Coronary artery (tissue), 2 donors: Measurements from ENCODE around the gene MAL.

Experiments
- DNase-seq: peaks from one replicate; pipeline ENCODE4 v3.0.0-alpha.2; 2017; ENCODE audit warnings: low spot score
- H3K27ac ChIP-seq, 2 donors: fragments of 200-600 bp; sonication (generic); one replicate each; pipeline ENCODE4 v1.5.1; 2016 to 2019
- H3K4me3 ChIP-seq: fragments of 200-600 bp; sonication (generic); 2 replicates; pipeline ENCODE4 v1.5.1; 2016; ENCODE audit warnings: mild to moderate bottlenecking, moderate library complexity
- CTCF ChIP-seq: fragments of 200-600 bp; sonication (generic); IDR thresholded peaks from one replicate; pipeline ENCODE4 v1.5.1; 2019; ENCODE audit warnings: antibody characterized with exemption

Gene MAL

GRCh38 chr2:94997981-94998930 lies 27.3 kb upstream of the MAL start:
- no peak overlapping the region for H3K4me3 ChIP-seq
- TF ChIP-seq CTCF: no peak
- H3K27ac ChIP-seq: no peak overlapping the region
- DNase-seq: no peak

DNA sequence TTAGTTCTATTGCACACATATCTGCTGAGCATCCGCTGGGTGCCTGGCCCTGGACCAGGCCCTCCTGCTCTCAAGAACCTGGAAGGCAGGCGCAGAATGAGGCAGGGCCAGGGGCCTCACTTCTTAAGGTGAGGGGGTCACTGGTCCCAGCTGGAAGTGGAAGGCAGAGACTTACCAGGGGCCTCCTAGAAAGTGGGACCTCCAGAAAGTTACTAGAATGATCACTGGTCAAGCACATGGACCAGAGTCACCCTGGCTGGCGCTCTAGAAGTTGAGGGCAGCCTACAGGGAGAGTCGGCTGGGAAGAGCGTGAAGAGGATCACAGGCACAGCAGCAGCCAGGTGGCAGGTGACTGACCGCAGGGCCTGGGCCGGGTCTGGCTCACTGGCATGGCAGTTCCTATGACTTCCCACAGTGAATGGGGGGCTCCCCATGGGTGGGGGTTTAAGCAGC lies 26.1 kb upstream of the MAL start:
- TF ChIP-seq CTCF: no peak
- Histone ChIP-seq H3K27ac (no peak overlapping the region), H3K4me3 (no peak overlapping the region)
- no peak for DNase-seq

DNA sequence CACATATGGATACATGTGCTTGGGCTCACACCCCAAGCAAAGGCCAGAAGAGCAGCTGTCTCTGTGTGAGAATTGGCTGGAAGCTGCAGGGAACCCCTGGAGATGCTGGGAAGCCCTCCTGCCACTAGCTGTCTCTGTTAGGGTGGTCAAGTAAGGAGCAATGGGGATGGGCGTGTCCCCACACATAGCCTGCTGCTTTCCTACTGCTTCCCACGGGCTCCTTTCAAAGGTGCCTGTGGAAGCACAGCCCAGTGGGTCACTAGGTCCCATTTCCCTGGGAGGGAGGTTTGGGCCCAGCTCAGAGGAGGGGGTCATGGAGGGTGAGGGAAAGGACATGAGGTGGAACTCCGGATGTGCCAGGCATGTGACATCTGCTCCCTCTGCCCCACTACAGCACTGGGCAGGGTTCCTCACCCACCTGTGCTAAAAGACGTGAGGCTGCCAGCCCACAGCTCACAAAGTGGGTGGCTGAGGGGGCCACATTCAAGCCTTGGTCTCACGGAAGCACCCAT lies 24.4 kb upstream of the MAL start:
- no peak for TF ChIP-seq CTCF
- no peak for DNase-seq
- Histone ChIP-seq H3K27ac (no peak overlapping the region), H3K4me3 (no peak overlapping the region)

DNA sequence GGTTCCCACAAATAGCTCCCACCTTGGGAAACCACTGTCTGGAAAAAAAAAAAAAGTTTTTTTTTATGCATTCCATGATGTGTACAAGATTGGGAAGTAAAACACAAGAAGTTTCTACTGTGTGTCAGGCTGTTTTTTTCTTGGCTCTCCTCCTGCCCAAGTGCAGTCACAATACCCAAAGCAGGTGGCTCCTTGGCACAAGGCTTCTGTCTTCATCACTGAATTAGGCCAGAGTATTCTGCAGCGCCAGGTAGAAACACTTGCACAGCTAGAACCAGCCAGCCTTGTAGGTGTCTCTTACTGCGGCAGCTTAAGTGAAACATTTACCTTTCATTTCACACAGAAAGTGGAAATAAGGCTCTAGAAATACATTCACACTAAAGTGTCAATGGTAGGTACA lies 23.8 kb upstream of the MAL start:
- no peak for DNase-seq
- Histone ChIP-seq H3K27ac (no peak overlapping the region), H3K4me3 (no peak overlapping the region)
- TF ChIP-seq CTCF: no peak

GRCh38 chr2:95002498-95002897 lies 23.0 kb upstream of the MAL start:
- TF ChIP-seq CTCF: no peak
- DNase-seq: no peak
- H3K27ac ChIP-seq: no peak overlapping the region
- H3K4me3 ChIP-seq: no peak overlapping the region

DNA sequence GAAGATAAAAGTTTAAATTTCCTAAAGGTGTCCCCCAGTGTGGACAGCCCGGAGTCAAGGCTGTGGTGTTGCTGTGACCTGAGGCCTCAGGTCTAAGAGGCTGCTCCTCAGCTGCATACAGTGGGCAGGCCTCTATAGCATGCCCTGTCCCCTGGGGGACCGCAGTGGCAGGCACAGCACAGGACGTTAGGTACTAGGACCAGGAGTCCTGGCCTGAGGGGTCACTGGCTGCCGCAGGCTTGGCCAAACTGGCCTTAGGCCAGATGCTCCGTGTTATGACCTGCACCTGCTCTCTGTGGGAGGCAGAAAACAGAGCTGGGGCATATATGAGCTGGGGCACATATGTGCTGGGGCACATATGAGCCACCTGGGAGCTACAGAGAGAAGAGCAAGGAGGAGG lies 21.2 kb upstream of the MAL start:
- no peak overlapping the region for H3K27ac ChIP-seq
- no peak for DNase-seq

More for the DNA sequence above, 21.2 kb upstream of the MAL start:
- no peak for TF ChIP-seq CTCF
- no peak overlapping the region for H3K4me3 ChIP-seq
